ENCODE measurements around the gene UBE2J2. TPM values are rescaled to one million over a fixed set of nuclear protein-coding genes. Genes with fewer than 3 reads are reported as not detected.

The UBE2J2 gene
- total and polyA plus RNA-seq, 2 of the 13 experiments (the other 11 are each of a cell fraction or from before 2014, with no cell fraction given) = 25.4 to 29.4 TPM

GRCh38 chr1:1305300-1306069 is 31.8 kb upstream of the UBE2J2 start (continued):
- TF ChIP-seq SRSF4 (IDR thresholded peaks at IDR 0.05; ENCODE audit: low read depth, low read length, poor library complexity, severe bottlenecking) (no peak), ZNF580 (CRISPR knock-in tag; IDR thresholded peaks at IDR 0.05; ENCODE audit: borderline replicate concordance, low read depth) (no peak), ZNF713 (CRISPR knock-in tag; IDR thresholded peaks at IDR 0.05) (no peak), ZBTB26 (CRISPR knock-in tag; IDR thresholded peaks at IDR 0.05; ENCODE audit: borderline replicate concordance) (no peak), NFE2 (CRISPR knock-in tag; IDR thresholded peaks at IDR 0.05) (peak; percentile 77; the same call in 1 of the 2 replicates), MXD4 (CRISPR knock-in tag; IDR thresholded peaks at IDR 0.05) (no peak), FIP1L1 (IDR thresholded peaks at IDR 0.05; ENCODE audit: borderline replicate concordance, insufficient read depth, low read depth, low read length) (no peak), HBP1 (CRISPR knock-in tag; IDR thresholded peaks at IDR 0.05; ENCODE audit: low read depth) (no peak), SIN3B (IDR thresholded peaks at IDR 0.05; ENCODE audit: low read length) (no peak), ZNF574 (CRISPR knock-in tag; IDR thresholded peaks at IDR 0.05) (no peak), MLLT10 (CRISPR knock-in tag; IDR thresholded peaks at IDR 0.05) (no peak), ZSCAN30 (CRISPR knock-in tag; IDR thresholded peaks at IDR 0.05) (no peak), PBX2 (CRISPR knock-in tag; IDR thresholded peaks at IDR 0.05) (no peak), ZNF839 (CRISPR knock-in tag; IDR thresholded peaks at IDR 0.05; ENCODE audit: borderline replicate concordance) (no peak), ZEB1 (IDR thresholded peaks at IDR 0.05; ENCODE audit: insufficient replicate concordance, low read depth) (no peak), ZNF343 (CRISPR knock-in tag; IDR thresholded peaks at IDR 0.05) (no peak), ZNF607 (CRISPR knock-in tag; IDR thresholded peaks at IDR 0.05; ENCODE audit: borderline replicate concordance) (no peak), ZNF333 (CRISPR knock-in tag; IDR thresholded peaks at IDR 0.05; ENCODE audit: borderline replicate concordance) (no peak), THAP9 (CRISPR knock-in tag; IDR thresholded peaks at IDR 0.05; ENCODE audit: borderline replicate concordance) (no peak), FOXA3 (CRISPR knock-in tag; IDR thresholded peaks at IDR 0.05) (no peak)

All from HepG2 (cell line).